WTC11 (cell line): ENCODE measurements around the gene SRGAP2B. TPM values are rescaled to one million over a fixed set of nuclear protein-coding genes. Genes with fewer than 3 reads are reported as not detected.
"Not testable (repeated sequence)": the region's sequence is repeated elsewhere in the genome, so short reads cannot be mapped to it uniquely, and the experiment has no call there.

Source experiments
- ATAC-seq: fragments of 200-7000 bp; cut with Tn5 transposase; 2 replicates; pipeline ENCODE4 v1.10.0; 2021; ENCODE audit warnings: mild to moderate bottlenecking, moderate library complexity
- CTCF ChIA-PET: fragments of 300-600 bp; sonication (Branson Sonifier 250); formaldehyde crosslinking; loops from one replicate; lab custom pipeline; 2021; ENCODE audit warnings: antibody characterized with exemption; lab: Charles Lee
- POLR2A ChIA-PET: fragments of 350-600 bp; sonication (Branson Sonifier 250); formaldehyde crosslinking; loops from one replicate; lab custom pipeline; 2021; ENCODE audit warnings: antibody characterized with exemption; lab: Charles Lee
- DNase-seq: peaks from one replicate; pipeline ENCODE4 v3.0.0; 2021; ENCODE audit warnings: low spot score
- H3K27ac Mint-ChIP-seq: 2 replicates; pipeline ENCODE4 v1.8.0; 2021; ENCODE audit warnings: mixed read lengths
- H3K27me3 Mint-ChIP-seq: 2 replicates; pipeline ENCODE4 v1.8.0; 2021; ENCODE audit warnings: low read depth, mild to moderate bottlenecking, moderate library complexity, mixed read lengths
- H3K36me3 Mint-ChIP-seq: 2 replicates; pipeline ENCODE4 v1.8.0; 2021; ENCODE audit warnings: mixed read lengths
- H3K4me1 Mint-ChIP-seq: 2 replicates; pipeline ENCODE4 v1.8.0; 2022; ENCODE audit warnings: mixed read lengths
- H3K4me3 Mint-ChIP-seq: 2 replicates; pipeline ENCODE4 v1.8.0; 2021; ENCODE audit warnings: mild to moderate bottlenecking, moderate library complexity, mixed read lengths
- H3K9me3 Mint-ChIP-seq: 2 replicates; pipeline ENCODE4 v1.8.0; 2021; ENCODE audit warnings: mixed read lengths
- total RNA-seq: library from RNA; stranded (reverse); gene quantifications from 3 replicates; pipeline ENCODE4 v1.2.3, GENCODE V29; 2021

Gene SRGAP2B
- total RNA-seq, 1 experiment from 2014 or later = 64.8 TPM

- H3K4me3 Mint-ChIP-seq, H3K27me3 Mint-ChIP-seq, H3K9me3 Mint-ChIP-seq, CTCF ChIA-PET, H3K36me3 Mint-ChIP-seq, H3K4me1 Mint-ChIP-seq, H3K27ac Mint-ChIP-seq, DNase-seq, POLR2A ChIA-PET: not testable (repeated sequence)
- peak; percentile 86 for ATAC-seq
These were observed 115.0 kb downstream of the SRGAP2B start for GRCh38 chr1:144979960-144980595.

DNA sequence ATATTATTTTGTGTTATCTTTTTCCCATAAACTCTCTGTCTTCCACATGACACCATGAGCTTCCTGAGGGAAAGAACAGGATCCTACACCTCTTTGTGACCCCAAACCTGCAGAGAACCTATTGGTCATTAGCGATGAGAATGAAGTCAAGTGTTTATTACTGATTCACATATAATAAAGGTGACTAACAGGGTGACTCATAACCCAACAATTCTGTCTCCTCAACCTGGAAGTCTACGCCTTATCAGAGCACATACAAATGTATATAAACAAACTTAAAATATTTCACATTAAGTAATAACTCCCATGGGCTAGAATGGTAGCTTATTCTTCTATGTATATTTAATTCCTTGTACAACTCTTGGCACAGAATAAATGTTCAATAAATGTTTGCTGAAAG, 117.3 kb downstream of the SRGAP2B start:
- H3K27me3 Mint-ChIP-seq, POLR2A ChIA-PET, H3K4me3 Mint-ChIP-seq, DNase-seq, H3K4me1 Mint-ChIP-seq, H3K36me3 Mint-ChIP-seq, ATAC-seq, CTCF ChIA-PET, H3K9me3 Mint-ChIP-seq, H3K27ac Mint-ChIP-seq: not testable (repeated sequence)

DNA sequence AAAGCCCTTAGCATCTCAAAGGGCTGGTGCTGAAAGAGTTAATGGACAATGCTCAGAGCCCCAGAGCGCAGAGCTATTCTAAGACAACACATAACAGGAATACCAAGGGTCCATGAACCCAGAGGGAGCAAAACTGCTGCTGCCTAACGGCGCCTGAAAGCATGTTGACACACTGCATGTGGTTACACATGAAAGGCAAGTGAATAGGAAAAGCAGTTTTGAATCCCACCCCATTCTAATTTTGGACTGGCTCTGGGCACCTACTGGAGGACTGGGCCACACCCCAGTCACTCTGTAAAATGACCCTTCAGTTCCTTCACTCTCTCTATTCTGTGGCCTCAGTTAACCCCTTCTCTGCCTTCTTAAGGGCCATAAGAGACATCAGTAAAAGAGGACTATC, 123.2 kb downstream of the SRGAP2B start:
- H3K27ac Mint-ChIP-seq, H3K27me3 Mint-ChIP-seq, H3K4me1 Mint-ChIP-seq, CTCF ChIA-PET, H3K4me3 Mint-ChIP-seq, H3K36me3 Mint-ChIP-seq, DNase-seq, POLR2A ChIA-PET, H3K9me3 Mint-ChIP-seq: not testable (repeated sequence)
- peak; percentile 53 for ATAC-seq

- H3K4me1 Mint-ChIP-seq = not testable (repeated sequence)
These were observed 128.6 kb downstream of the SRGAP2B start for GRCh38 chr1:144966488-144966887.

GRCh38 chr1:144964765-144965164, 130.4 kb downstream of the SRGAP2B start:
- CTCF ChIA-PET, H3K36me3 Mint-ChIP-seq, H3K9me3 Mint-ChIP-seq, DNase-seq, H3K4me1 Mint-ChIP-seq, POLR2A ChIA-PET, ATAC-seq, H3K27ac Mint-ChIP-seq, H3K4me3 Mint-ChIP-seq, H3K27me3 Mint-ChIP-seq: not testable (repeated sequence)

More at GRCh38 chr1:144966488-144966887, 128.6 kb downstream of the SRGAP2B start:
- ATAC-seq, DNase-seq, H3K36me3 Mint-ChIP-seq, H3K9me3 Mint-ChIP-seq, CTCF ChIA-PET, H3K27me3 Mint-ChIP-seq, H3K4me3 Mint-ChIP-seq, POLR2A ChIA-PET, H3K27ac Mint-ChIP-seq: not testable (repeated sequence)

GRCh38 chr1:144964186-144964585, 130.9 kb downstream of the SRGAP2B start:
- CTCF ChIA-PET, H3K4me3 Mint-ChIP-seq, H3K36me3 Mint-ChIP-seq, H3K9me3 Mint-ChIP-seq, DNase-seq, H3K4me1 Mint-ChIP-seq, H3K27ac Mint-ChIP-seq, ATAC-seq, POLR2A ChIA-PET, H3K27me3 Mint-ChIP-seq: not testable (repeated sequence)

DNA sequence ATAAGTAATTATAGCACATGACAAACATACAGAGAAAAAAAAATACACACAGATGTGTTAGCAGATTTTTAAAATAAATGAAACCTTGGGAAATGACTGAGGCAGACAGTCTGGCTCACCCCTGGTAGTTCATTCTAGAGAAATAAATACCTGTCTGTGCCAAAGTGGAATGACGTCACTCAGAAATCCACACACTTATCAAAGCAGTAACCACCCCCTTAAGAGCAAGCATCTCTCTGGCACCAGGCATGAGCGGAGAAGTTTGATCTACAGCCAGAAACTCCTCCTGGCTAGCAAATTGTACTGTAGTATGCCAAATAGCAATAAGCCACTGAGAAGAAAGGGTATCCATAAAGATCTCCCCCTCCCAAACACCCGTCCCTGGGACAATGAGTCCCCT, 131.6 kb downstream of the SRGAP2B start:
- not testable (repeated sequence) for ATAC-seq, H3K27me3 Mint-ChIP-seq, H3K27ac Mint-ChIP-seq

DNA sequence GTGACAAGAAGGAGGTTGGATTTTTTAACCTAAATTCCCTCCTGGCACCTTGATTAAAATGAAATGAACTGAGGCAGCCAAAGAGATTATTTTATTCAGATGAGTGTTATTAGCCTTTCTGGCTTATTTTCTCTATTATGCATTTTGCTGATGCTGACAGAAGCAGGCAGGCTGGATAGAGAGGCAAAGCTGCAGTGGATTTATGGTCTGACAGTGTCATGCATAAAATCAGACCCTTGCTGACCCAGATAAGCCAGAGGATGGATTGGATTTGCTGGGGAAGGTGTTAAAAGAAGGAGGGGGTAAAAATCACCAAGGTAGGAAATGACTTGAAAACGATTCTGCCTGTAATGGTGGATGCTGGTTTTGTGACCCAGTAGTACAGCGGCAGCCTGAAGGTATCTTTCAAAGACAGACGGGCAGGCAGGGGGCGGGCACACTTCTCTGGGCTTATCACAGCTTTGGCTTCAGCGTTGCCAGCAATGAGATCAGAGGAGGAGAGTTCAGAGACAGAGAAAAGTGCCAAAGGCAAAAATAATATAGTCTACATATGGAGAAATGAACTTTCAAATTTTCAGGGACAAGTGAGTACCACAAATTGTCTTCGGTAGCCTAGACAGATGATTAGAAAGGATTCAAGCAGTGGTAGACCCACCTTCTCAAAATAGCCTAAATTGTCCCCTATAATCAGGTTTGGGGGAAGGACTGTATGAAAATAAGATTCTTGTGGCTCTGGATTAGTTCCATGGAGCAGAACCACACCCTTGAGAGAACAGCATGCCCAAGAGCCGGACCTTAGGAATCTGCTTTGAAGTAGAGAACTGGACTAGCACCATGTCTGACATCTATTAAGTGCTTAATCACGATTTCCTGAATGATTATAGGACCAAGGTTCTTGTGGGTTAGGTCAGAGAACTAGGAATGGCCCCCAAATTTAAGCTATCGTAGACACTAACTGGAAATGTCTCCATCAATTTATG, 133.2 kb downstream of the SRGAP2B start:
- CTCF ChIA-PET, H3K4me3 Mint-ChIP-seq, H3K9me3 Mint-ChIP-seq, DNase-seq, H3K36me3 Mint-ChIP-seq, H3K27me3 Mint-ChIP-seq, H3K27ac Mint-ChIP-seq, H3K4me1 Mint-ChIP-seq, POLR2A ChIA-PET: not testable (repeated sequence)
- ATAC-seq = peak; percentile 66

More for the DNA sequence above, 131.6 kb downstream of the SRGAP2B start:
- H3K4me1 Mint-ChIP-seq, H3K9me3 Mint-ChIP-seq, DNase-seq, CTCF ChIA-PET, POLR2A ChIA-PET, H3K36me3 Mint-ChIP-seq, H3K4me3 Mint-ChIP-seq: not testable (repeated sequence)

DNA sequence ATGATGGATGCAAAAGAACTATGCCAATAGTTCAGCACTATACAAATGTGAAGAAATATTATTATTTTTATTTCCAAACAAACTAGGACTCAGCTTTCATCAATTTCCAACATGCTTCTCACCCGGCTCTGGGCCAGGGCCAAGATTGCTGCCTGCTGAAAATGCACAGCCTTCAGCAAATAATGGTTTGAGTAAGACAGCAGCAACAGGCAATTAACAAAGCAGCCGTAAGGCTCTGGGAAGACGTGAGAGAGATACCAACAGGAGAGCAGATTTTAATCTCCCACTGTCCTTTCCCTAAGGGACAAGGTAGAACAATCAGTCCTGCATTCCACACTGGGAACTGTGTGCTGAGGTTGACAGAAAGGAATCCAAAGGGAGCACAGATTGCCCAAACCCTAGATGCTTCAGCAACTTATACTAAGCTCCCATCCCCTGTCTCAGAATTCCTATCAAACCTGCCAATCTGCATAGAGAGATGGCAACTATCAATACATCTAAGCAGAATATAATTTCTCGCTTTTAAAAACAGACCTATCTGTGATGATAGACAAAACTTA, 134.1 kb downstream of the SRGAP2B start:
- H3K27ac Mint-ChIP-seq, H3K4me1 Mint-ChIP-seq, H3K36me3 Mint-ChIP-seq, DNase-seq, CTCF ChIA-PET, H3K4me3 Mint-ChIP-seq, H3K27me3 Mint-ChIP-seq, H3K9me3 Mint-ChIP-seq, POLR2A ChIA-PET: not testable (repeated sequence)
- ATAC-seq = peak; percentile 73

DNA sequence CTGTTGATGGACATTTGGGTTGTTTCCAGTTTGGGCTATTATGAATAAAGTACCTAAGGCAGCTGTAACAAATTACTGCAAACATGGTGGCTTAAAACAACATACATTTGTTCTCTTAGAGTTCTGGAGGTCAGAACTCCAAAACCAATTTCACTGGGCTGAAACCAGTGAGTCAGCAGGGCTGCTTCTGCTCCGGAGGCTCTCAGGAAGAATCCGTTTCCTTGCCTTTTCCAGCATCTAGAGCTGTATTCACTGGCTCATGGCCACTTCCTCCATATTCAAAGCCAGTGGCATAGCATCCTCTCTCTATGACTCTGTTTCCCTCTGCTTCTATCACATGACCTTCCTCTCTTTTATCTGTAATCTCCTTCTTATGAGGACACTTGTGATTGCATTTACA, 146.7 kb downstream of the SRGAP2B start:
- ATAC-seq, H3K4me1 Mint-ChIP-seq, CTCF ChIA-PET, H3K27me3 Mint-ChIP-seq, POLR2A ChIA-PET, H3K4me3 Mint-ChIP-seq, DNase-seq, H3K27ac Mint-ChIP-seq, H3K36me3 Mint-ChIP-seq, H3K9me3 Mint-ChIP-seq: not testable (repeated sequence)

DNA sequence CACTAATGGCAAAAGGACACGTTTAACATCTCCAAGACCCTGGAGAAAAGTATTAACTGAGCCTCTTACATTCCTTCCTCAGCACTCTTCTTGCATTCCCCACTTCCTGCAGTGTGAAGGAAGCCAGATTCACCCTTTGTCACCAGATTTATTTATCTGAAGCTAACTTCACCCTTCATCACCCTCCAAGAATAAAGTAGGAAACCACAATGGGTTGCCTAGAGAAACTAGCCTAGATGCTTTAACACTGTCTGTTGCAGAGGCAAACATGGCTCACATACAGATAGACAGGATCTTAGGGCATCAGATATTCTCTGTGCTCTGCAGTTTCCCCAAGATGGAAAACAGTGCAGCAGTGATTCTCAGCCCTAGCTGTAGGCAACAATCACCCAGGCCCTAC, 147.6 kb downstream of the SRGAP2B start:
- H3K9me3 Mint-ChIP-seq, H3K4me1 Mint-ChIP-seq, H3K27ac Mint-ChIP-seq, DNase-seq, H3K36me3 Mint-ChIP-seq, CTCF ChIA-PET, H3K27me3 Mint-ChIP-seq, POLR2A ChIA-PET, H3K4me3 Mint-ChIP-seq, ATAC-seq: not testable (repeated sequence)
